CD4-positive, alpha-beta T cell treated with Interleukin-6 for 4 hours (primary cell): Measurements from ENCODE around the gene LRRC63.
"Not testable (repeated sequence)": the region's sequence is repeated elsewhere in the genome, so short reads cannot be mapped to it uniquely, and the experiment has no call there.

Source experiments
- DNase-seq: peaks from one replicate; pipeline ENCODE4 v3.0.0-alpha.2; 2020; ENCODE audit warnings: mixed read lengths

Gene LRRC63, protein sequence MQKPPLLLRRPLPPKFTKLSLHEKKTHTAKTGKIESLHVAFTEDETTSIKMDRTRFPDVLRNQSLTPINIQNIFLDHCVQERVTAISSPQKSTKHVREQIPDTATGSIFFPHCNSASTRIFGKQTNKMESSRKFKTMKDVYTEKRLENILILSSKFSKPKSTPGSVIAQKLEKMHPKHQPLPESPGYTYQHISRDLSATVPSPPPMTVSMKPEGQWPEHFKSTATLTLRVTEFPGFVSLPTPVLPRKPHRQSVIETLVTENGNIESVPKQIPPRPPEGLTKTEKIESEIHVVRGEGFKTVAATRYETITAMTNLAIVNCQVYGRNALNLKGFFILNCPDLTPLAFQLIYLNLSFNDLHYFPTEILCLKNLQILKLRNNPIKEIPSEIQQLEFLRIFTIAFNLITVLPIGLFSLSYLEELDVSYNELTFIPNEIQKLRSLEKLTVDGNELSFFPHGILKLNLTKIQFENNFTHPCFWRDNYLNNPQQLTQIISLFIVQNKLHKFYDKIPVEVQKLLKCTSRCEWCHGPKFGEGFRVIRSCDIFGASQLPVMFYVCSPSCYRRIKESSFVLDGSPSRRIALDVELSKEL

DNA sequence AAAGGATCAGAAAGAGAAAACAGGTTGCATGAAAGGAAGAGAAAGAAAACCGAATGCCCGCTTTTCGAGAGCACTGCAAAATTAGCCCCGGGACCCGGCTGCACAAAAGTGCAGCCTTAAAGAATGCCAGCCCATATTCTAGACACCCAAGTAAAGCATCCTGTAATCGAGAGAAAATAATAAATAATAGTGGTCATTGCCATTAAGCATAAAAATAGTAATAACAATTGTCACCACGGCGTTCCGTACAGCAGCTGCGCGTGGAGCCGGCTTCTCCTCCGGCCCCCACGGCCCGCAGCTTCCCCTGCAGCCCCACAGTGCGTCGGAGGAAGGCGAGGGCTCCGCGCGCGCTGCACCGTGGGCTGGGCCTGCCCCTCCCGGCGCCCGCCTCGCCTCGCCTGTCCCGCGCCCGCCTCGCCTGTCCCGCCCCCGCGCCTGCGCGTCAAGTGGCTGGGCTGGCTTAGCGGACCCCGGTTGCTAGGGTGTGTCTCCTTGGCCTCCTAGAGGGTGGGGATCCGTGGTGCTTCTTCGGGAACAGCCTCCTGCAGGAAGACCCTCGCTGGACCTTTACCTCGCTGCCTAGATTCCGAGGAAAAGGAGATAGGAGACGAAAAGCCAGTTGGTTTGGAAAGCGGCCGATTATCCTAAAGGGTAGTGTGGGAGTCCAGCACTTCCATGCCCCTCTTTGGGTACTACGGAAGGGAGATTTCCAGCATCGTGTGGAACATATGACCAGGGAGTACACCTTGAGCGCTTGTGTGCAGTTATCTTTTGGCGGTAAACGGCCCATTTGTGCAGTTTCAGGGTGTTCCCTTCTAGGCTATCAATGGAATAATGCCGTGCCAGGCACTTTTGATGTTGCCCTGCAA lies at the start of gene LRRC63:
LRRC63 (plus strand) TSS at position 446 of the 869 bp plus-strand sequence. CDS start 1,107 bp downstream, outside the sequence.
- DNase-seq: peak; percentile 88

DNA sequence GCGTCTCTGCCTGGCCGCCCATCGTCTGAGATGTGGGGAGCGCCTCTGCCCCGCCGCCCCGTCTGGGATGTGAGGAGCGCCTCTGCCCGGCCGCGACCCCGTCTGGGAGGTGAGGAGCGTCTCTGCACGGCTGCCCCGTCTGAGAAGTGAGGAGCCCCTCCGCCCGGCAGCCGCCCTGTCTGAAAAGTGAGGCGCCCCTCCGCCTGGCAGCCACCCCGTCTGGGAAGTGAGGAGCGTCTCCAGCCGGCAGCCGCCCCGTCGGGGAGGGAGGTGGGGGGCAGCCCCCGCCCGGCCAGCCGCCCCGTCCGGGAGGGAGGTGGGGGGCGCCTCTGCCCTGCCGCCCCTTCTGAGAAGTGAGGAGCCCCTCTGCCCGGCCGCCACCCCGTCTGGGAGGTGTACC lies 49.0 kb upstream of the LRRC63 start:
- DNase-seq: not testable (repeated sequence)

DNA sequence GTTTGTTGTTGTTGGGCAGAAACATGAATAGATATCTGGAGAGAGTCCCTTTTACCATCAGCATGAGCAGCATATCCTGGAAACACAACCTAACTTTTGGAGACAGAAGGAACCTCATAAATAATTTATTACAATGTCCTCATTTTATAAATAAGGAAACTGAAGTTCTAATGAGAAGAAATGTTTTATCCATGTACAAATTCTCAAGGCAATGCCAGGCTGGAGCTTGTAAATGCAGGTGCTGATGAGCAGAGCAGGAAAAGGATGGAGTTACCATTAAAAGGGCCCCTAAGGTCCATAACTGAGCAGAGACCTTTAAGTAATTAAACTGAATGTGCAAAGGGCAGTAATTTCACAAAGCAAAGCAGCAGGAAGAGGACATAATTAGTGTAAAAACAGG lies 47.1 kb upstream of the LRRC63 start:
- DNase-seq: no peak

DNA sequence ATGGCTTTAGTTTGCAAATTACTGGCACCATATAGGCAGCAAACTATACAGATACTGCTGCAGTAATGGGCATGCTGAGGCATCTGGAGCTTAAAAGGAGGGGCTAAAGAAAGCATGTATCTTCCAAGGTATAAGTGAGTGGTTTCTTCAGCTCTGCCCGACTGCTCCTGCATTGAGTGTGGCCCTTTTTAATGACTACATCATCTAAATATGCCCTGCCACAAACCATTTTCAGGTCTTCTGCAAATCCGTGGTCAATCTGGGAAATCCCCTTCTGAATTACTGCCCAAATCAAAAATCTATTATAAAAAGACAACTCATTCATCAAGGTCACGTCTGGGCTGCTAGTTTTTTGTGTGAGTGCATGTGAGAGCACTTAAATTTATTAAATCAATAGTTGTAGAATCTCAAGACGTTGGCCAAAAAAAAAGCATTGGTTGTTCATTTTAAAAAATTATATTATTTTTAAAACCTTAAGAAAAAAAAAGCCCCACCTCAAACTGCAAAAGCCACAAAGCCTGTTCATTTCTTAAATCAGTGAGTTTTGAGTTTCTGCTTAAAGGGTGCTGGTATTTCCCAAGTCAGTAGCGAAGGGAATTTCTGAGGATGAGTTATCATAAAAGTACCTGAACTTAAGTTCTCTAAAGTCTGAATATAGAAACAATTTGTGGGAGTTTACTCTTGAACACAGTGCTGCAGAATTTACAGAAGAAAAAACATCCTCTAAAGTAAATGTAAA lies 46.1 kb upstream of the LRRC63 start:
- no peak for DNase-seq

DNA sequence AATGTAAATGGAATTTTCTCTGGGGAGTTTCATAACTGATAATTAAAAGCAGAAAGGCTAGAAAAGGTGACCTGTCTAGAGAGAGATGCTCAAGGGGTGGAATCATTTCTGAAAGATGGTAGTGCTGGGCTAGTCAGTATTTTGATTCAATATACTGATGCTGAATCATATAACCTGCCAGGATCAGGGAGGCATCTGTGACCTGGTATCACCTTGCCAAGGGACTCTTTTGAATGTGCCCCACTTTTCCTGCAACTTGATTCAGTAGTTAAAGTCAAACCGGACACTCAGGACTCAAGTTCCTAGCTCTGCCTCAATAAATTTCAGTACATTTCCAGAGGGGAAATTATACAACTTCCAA lies 45.5 kb upstream of the LRRC63 start:
- DNase-seq: no peak

DNA sequence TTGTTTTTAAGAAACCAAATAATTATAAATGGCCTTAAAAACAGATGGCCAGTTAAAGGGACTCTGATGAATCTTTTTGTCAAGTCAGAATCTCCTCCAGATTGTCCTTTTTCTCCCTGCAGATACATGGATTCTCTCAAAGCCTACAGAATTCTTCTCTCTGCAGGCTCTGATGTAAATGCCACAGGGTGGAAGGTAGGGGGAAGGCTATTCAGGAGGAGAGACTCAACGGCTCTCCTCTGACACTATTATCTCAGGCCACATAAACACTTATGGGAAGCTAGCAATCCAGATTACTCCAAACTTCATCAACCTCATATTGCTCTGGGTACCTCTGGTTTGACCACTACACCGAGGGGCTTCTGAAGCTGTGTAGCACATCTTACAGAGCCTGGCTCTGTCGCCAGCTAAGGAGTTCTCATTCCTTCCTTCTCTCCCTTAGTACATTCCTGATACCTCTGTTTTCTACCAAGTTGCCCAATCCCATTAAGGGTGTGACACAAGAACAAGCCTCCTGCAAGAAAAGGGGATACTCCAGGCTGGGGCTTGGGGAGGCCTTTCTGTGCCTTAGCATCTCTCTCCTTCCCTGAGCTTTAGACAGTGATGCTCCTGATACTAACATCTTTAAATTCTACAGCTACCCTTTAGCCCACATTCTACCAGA lies 44.6 kb upstream of the LRRC63 start:
- no peak for DNase-seq

DNA sequence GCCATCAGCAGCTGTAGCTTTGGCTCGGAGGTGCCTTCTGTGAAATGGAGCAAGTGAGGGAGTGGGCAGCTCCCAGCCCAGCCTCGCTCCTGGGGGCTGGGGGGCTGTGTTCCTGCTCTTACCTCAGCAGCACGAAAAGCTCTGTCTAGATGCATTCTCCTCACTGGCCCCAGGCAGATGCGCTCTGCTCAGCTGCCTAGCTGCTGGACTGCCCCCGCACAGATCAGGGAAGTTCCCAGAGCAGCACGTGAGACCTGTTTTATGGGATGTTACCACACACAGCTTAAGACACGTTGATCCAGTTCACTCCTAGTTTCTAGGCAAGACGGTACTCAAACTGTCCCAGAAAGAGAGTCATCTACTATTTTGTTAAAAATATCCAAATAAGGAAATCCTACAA lies 43.4 kb upstream of the LRRC63 start:
- peak; percentile 30 for DNase-seq

DNA sequence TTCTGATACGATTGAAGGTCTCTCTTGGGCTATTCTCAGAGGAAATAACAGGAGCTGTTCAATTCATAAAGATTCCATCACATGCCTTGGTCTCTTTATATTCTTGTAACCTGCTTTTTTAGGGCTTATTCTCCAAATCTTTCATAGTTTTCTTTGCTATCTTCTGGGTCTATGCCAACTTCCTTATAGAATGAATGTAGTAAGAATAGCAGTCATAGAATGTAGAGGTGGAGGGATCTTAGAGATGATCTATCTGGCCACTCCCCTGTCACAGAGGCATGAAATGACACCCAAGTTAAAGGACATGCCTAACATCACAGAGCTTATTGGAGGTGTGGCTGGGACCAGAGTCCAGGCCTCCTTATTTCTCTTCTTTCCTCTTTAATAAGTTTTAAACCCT lies 42.9 kb upstream of the LRRC63 start:
- no peak for DNase-seq

DNA sequence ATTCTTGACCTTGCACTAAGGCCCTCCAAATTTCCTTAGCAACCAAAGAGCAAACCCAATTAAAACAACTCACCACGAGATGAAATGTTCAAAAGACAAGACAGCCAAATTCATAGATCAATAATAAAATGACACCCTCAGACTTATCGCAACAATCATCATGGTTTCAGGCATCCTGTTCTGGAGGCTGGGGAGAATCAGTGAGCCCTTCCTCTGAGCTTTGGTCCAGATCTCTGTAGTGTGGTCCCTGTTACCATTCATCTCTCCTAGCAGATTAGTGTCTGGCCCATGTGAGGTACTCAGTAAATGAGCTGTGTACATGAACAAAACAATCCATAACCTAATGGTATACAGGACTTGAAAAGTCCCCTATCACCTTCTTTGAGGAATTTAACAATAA lies 42.0 kb upstream of the LRRC63 start:
- DNase-seq: no peak

DNA sequence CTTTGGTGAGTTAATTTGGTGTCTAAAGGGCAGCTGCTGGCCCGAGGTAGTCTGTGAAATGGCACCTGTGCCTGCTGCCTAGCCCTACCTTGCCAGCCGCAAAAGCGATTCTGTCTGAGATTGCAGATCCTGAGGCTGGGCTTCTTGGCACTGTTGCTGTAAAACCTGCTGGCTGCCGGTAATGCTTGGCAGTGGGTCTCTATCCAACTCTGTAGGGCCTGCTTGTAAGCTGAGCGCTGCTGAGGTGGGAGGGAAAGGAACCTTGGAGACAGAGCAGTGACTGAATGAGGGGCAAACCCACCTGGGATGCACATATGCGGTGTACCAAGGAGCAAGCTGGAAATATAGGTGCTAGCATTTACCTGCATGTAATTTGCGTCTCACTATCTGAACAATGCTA lies 41.5 kb upstream of the LRRC63 start:
- DNase-seq: peak; percentile 37

DNA sequence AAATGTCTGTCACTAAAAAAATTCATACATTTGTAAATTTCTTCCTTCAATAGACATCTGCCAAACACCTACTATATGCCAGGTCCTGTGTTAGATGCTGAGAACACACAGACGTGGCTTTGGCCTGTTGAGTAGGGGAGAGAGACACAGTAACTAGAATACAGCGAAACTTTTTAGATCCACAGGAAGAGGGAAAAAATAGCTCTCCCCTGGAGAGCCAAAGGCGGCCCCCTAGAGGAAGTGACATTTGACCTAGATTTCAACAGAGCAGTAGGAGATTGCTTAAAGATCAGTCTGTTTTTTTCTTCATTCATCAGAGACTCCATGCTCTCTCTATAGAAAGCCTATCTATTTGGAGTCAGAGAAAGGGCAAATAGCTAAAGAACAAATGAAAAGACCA lies 41.0 kb upstream of the LRRC63 start:
- DNase-seq: peak; percentile 50

DNA sequence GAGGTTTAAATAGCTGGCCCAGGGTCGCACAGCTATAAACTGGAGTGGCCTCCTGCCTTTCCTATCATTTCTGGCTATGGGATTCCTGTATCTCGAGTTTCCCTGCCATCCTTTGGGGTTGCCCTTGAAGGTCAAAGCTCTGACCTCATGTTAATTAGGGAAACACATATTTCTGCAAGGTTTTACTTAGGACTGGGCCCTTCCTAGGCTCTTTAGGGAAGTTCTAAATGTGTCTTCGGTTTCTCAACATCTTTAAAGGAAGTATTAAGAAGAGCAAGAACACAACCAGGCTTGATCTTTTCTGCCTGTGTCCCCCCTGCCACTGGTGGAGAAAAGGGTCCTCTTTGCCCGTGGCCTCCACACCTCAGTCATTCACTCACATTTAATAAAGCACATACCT lies 40.5 kb upstream of the LRRC63 start:
- no peak for DNase-seq

DNA sequence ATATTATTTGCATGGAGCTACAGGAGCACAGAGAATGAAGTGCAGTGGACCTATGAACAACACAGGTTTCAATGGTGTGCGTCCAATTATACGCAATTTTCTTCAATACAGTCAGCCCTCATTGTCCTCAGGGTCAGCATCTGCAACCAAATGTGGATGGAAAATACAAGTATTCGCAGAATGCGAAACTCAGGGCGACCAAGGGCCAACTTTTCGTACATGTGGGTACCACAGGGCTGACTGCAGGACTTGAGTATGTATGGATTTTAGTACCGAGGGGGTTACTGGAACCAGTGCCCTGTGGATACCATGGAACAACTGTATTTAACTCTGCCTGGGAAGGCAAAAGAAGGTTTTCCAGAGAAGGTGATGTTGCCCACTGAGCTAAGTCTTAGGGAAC lies 40.0 kb upstream of the LRRC63 start:
- no peak for DNase-seq

DNA sequence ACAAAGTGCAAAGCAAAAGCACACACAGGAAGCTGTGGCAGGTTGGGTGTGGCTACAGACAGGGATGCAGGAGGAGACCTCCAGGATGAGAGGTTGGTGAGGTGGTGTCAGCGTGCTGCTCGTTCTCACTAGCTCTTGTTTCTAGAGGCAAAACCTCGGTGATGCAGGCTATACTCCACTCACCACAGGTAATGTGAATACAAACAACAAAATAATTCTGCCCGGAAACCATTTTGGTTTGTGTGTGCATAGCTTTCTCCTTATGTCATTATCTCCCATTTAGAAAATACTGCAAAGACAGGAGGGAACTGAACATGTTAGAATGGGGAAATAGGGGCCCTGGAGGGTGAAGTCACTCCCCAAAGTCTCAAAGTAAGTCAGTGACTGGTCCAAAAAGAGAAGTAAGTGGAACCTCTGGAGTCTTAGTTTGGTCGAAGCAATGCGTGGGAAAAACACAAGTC lies 39.2 kb upstream of the LRRC63 start:
- peak; percentile 80 for DNase-seq

DNA sequence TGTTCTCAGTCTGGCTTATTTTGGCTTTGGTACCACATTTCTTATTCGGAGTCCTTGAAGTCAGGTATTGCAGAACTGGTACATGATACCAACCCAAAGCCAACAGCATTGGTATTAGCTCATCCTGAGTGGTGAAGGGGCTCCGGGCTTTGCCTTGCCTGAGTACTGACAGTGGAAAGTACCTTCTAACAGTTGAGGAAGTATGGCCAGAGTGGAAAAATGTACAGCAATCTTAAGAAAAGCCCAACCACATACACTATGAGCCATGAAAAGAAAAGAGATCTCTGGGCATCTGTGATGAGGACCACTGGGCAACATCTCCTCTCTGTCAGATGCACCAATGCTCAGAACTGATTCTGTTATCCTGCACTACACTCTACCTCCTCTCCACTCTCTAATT lies 38.1 kb upstream of the LRRC63 start:
- DNase-seq: no peak

DNA sequence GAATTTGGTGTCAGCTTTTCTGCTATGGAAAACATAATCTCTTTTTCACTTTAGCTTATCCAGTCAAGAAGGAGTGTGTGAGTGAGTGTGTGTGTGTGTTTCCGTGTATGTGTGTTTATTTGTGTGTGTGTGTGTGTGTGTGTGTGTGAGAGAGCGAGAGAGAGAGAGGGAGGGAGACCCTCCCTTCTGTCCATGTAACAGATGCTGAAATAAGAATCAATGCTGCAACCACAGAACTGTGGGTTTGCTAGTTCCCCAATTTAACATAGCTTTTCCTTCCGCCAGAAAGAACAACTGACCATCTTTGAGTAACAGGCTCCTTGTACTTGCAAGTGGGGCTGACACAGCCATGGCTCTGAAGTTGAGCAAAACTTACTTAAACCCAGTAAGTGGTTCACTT lies 35.0 kb upstream of the LRRC63 start:
- peak; percentile 30 for DNase-seq

DNA sequence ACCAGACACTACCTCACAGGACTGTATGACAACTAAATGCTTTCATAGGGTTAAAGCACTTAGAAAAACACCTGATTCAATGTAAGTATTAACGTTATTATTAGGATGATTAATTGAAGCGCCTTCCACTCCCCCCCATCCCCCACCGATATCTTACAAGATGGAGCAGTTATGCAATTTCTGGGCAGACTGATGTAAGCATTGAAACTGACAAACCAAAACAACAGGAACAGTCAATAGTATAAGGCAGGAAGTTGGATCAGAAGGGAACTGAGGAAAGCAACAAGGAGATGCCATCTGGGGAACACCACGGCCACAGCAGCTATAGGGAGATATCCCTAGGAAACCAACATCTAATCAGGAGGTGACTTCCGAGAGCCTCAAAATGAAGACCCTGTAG lies 33.6 kb upstream of the LRRC63 start:
- DNase-seq: no peak

DNA sequence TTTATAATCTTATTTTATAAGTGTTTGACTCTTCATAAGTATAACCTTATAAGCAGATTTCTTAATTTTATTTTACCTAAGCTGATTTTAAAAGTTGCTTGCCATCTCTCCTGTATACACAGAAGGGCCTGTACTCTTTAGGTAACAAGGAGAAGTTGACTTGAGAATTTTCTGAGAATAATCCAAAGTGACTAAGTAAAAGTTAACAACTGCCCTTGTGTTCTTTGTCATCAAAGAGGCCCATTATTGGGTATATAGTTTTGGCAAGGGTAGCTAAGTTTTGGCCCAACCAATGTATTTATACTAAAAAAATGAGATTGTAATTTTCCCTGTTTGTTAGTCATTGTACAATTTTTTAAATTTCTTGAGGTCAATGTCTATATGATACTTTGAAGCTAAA lies 32.9 kb upstream of the LRRC63 start:
- no peak for DNase-seq

DNA sequence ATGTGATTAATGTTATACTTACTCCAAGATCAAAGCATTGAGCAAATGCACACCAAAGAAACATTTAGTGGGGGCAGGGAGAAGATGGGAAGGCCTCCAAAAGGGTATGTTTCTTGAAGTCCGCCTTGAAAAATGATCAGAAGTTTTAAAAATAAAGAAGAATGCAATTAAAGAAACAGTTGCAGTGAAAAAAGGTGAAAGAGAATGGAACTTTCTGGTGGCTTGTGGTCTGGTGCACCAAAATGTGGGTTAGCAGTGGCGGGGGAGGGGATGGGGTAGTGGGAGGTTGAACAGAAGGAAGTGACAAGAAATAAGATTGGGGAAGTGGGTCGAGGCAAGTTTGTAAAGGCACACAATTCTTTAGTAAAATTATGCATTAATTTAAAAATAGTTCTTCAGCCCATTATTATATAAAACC lies 32.2 kb upstream of the LRRC63 start:
- DNase-seq: peak; percentile 85

DNA sequence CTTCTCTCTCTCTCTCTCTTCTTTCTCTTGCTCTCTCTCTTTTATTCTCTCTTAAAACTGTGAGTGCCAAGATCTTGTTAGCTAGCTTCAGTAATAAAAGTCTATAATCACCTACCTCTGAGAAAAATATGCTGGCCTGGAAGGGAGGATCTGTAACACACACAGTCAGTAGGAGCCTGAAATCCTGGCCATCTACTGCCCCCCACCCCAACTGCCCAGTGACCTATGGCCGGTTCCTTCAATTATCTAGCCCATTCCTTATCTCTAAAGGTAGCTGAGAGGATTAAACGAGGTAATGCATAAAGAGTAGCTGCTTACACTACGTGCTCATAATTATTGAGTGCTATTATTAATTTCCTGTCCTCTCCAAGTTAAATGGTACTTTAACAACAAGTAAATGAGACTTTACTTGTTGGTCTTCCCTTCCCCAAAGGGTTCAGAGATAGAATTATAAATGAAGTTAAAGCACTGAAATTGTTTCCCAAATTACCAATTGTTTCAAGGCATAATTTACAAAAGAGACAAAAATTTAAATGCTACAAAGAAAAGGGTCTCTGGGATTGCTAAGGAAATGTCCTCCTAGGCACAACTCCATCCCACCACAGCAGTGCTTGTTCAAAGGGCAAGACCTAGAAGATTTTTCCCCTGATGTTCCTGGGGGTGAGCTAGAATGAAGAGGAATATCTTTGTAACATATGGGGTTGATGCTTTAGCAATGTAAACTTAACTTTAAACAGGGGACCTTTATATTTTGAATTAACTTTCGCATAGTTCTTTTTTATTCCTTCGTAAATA lies 31.6 kb upstream of the LRRC63 start:
- no peak for DNase-seq

DNA sequence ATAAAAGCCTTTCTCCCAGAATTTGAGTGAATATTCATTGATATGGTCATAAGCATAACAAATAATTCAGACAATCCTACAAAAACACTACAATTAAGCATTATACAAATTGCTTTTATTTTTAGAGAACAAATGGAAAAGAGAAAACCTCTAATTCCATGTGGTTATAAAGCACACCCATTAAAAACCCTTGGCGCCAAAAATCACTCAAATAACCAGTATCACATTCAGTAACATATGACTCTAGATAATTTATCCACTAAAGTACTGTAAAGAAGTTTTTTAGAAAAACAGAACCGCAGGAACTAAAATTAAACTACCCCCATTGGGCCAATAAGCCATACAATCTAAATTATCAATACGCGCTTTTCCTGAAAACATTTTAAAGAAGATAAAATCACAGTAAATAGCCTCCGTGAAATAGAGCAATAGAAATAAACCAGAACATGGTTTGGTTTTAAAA lies 30.3 kb upstream of the LRRC63 start:
- DNase-seq: no peak
